Panc1 (cell line): ENCODE measurements around the gene MYO18B.

Experiments
- CTCF ChIP-seq: fragments of 450-650 bp; IDR thresholded peaks from 2 replicates; pipeline ENCODE4 v1.5.1; 2017; ENCODE audit warnings: mild to moderate bottlenecking
- POLR2AphosphoS5 ChIP-seq: IDR thresholded peaks from 2 replicates; pipeline ENCODE4 v1.6.1; 2012; ENCODE audit warnings: mild to moderate bottlenecking, low read depth, low read length, moderate library complexity
- REST ChIP-seq, 2 experiments: IDR thresholded peaks; 2 replicates each; pipeline ENCODE4 v1.6.1; 2011 to 2012; ENCODE audit warnings: low read depth in 2 of 2, control low read depth in 1 of 2, low read length in 1 of 2, mild to moderate bottlenecking in 1 of 2, moderate library complexity in 1 of 2; ENCODE audit not compliant: insufficient read depth in 1 of 2
- SIN3A ChIP-seq: IDR thresholded peaks from 2 replicates; pipeline ENCODE4 v1.6.1; 2012; ENCODE audit warnings: low read depth, mild to moderate bottlenecking, low read length, moderate library complexity, borderline replicate concordance; ENCODE audit not compliant: insufficient read depth

- TF ChIP-seq CTCF (no peak), REST (IDR thresholded peaks at IDR 0.05; ENCODE audit: insufficient read depth in 1 of 2, low read depth in 2 of 2, low read length in 1 of 2) (no peak), POLR2AphosphoS5 (no peak), SIN3A (no peak)
Observed at GRCh38 chr22:25818541-25818940, 76.6 kb downstream of the MYO18B start.
